ENCODE results near the gene IQCC. TPM values are rescaled to one million over a fixed set of nuclear protein-coding genes. Genes with fewer than 3 reads are reported as not detected.

Gene IQCC
- total and polyA plus RNA-seq, 2 donors (not counting 1 experiment from before 2014, with no cell fraction given): 2.0 to 2.3 TPM

GRCh38 chr1:32179193-32179442 is 26.4 kb upstream of the IQCC start:
- Histone ChIP-seq H3K27me3 (ENCODE audit: control insufficient read depth, insufficient read depth, low read length) (no peaks in the 10 kb centered on the region), H3K4me1 (ENCODE audit: control insufficient read depth, extremely low read depth, insufficient read depth, low read length) (peaks cover 11% of the 10 kb centered on the region), H4K20me1 (ENCODE audit: control insufficient read depth, extremely low read depth, insufficient read depth, low read length) (no peaks in the 10 kb centered on the region), H3K9me3 (ENCODE audit: control insufficient read depth, insufficient read depth, low read depth, low read length) (no peaks in the 10 kb centered on the region), H3K27ac (ENCODE audit: insufficient read depth, low read length) (peak overlapping the region; percentile 96), H3K4me2 (ENCODE audit: extremely low read depth, insufficient read depth, low read length) (peak overlapping the region; percentile 87), H3K79me2 (ENCODE audit: control insufficient read depth, insufficient read depth, low read length) (peaks cover 36% of the 10 kb centered on the region), H3K36me3 (ENCODE audit: control insufficient read depth, insufficient read depth, low read length) (peaks cover 7% of the 10 kb centered on the region), H3K4me3 (replicated peaks in 1 of 4; ENCODE audit: control extremely low read depth in 1 of 4, insufficient read depth in 1 of 4, low read depth in 3 of 4, low read length in 4 of 4) (peak overlapping the region; percentile 35 to 86 (median 61)), H3K9ac (ENCODE audit: insufficient read depth, low read length) (peak overlapping the region; percentile 68), H2AFZ (ENCODE audit: low read length) (peak overlapping the region; percentile 92)
- DNase-seq (ENCODE audit: low read depth in 2 of 2): no peak
- TF ChIP-seq EZH2 (IDR thresholded peaks at IDR 0.05; ENCODE audit: low read length, missing control alignments): no peak
- no peak for TF ChIP-seq CTCF (conservative IDR thresholded peaks at IDR 0.05 in 1 of 2, IDR thresholded peaks at IDR 0.05 in 1 of 2; ENCODE audit: low read depth in 1 of 2, low read length in 2 of 2)

- peaks cover 11% of the 10 kb centered on the region for H3K4me1 ChIP-seq (ENCODE audit: control insufficient read depth, extremely low read depth, insufficient read depth, low read length)
- H3K79me2 ChIP-seq (ENCODE audit: control insufficient read depth, insufficient read depth, low read length): peaks cover 41% of the 10 kb centered on the region
- no peaks in the 10 kb centered on the region for H4K20me1 ChIP-seq (ENCODE audit: control insufficient read depth, extremely low read depth, insufficient read depth, low read length)
- peak within 1 kb of the TSS; percentile 92 for H2AFZ ChIP-seq (ENCODE audit: low read length)
- H3K4me3 ChIP-seq (replicated peaks in 1 of 4; ENCODE audit: control extremely low read depth in 1 of 4, insufficient read depth in 1 of 4, low read depth in 3 of 4, low read length in 4 of 4): peak within 1 kb of the TSS; percentile 42 to 86 (median 70)
- DNase-seq (ENCODE audit: low read depth in 2 of 2): peak; percentile 92
- H3K27ac ChIP-seq (ENCODE audit: insufficient read depth, low read length): peak within 1 kb of the TSS; percentile 96
- H3K4me2 ChIP-seq (ENCODE audit: extremely low read depth, insufficient read depth, low read length): peak within 1 kb of the TSS; percentile 99
- H3K9ac ChIP-seq (ENCODE audit: insufficient read depth, low read length): peak within 1 kb of the TSS; percentile 68
- H3K9me3 ChIP-seq (ENCODE audit: control insufficient read depth, insufficient read depth, low read depth, low read length): no peaks in the 10 kb centered on the region
- no peaks in the 10 kb centered on the region for H3K27me3 ChIP-seq (ENCODE audit: control insufficient read depth, insufficient read depth, low read length)
- peaks cover 12% of the 10 kb centered on the region for H3K36me3 ChIP-seq (ENCODE audit: control insufficient read depth, insufficient read depth, low read length)
- TF ChIP-seq EZH2 (IDR thresholded peaks at IDR 0.05; ENCODE audit: low read length, missing control alignments) (no peak), CTCF (conservative IDR thresholded peaks at IDR 0.05 in 1 of 2, IDR thresholded peaks at IDR 0.05 in 1 of 2; ENCODE audit: low read depth in 1 of 2, low read length in 2 of 2) (no peak)
These were observed 25.9 kb upstream of the IQCC start, which contains the start of gene TXLNA for GRCh38 chr1:32179443-32180185. Gene TXLNA (plus strand): TSS chr1:32179675. CDS start chr1:32180346, 671 bp downstream.

GRCh38 chr1:32180186-32181060 is 25.0 kb upstream of the IQCC start:
- Histone ChIP-seq H3K27ac (ENCODE audit: insufficient read depth, low read length) (peak overlapping the region; percentile 96), H2AFZ (ENCODE audit: low read length) (no peak overlapping the region), H3K4me2 (ENCODE audit: extremely low read depth, insufficient read depth, low read length) (peak overlapping the region; percentile 99), H3K9me3 (ENCODE audit: control insufficient read depth, insufficient read depth, low read depth, low read length) (no peaks in the 10 kb centered on the region), H3K4me3 (replicated peaks in 1 of 4; ENCODE audit: control extremely low read depth in 1 of 4, insufficient read depth in 1 of 4, low read depth in 3 of 4, low read length in 4 of 4) (peak overlapping the region; percentile 42 to 86 (median 70)), H3K4me1 (ENCODE audit: control insufficient read depth, extremely low read depth, insufficient read depth, low read length) (peaks cover 11% of the 10 kb centered on the region), H3K9ac (ENCODE audit: insufficient read depth, low read length) (peak overlapping the region; percentile 68), H4K20me1 (ENCODE audit: control insufficient read depth, extremely low read depth, insufficient read depth, low read length) (no peaks in the 10 kb centered on the region), H3K79me2 (ENCODE audit: control insufficient read depth, insufficient read depth, low read length) (peaks cover 47% of the 10 kb centered on the region), H3K36me3 (ENCODE audit: control insufficient read depth, insufficient read depth, low read length) (peaks cover 14% of the 10 kb centered on the region), H3K27me3 (ENCODE audit: control insufficient read depth, insufficient read depth, low read length) (no peaks in the 10 kb centered on the region)
- DNase-seq (ENCODE audit: low read depth in 2 of 2): peak; percentile 50 to 52
- TF ChIP-seq EZH2 (IDR thresholded peaks at IDR 0.05; ENCODE audit: low read length, missing control alignments) (no peak), CTCF (conservative IDR thresholded peaks at IDR 0.05 in 1 of 2, IDR thresholded peaks at IDR 0.05 in 1 of 2; ENCODE audit: low read depth in 1 of 2, low read length in 2 of 2) (no peak)

Measured in fibroblast of lung (primary cell).